Body of pancreas (tissue), 4 donors: ENCODE data around the gene SALL1.

ENCODE experiments used
- POLR2A ChIP-seq, 3 donors: fragments of 450-650 bp; IDR thresholded peaks; one replicate each; pipeline ENCODE4 v1.6.1; 2016; ENCODE audit warnings: antibody characterized with exemption in 3 of 3, mild to moderate bottlenecking in 2 of 3
- TF ChIP-seq, protein P1 (sequence below), 7 experiments: fragments of 450-650 bp in 4 of 7; fragments of 200-600 bp in 3 of 7; sonication (generic) in 3 of 7; IDR thresholded peaks; one replicate each; pipeline ENCODE4 v1.5.1; 2016 to 2019; ENCODE audit warnings: antibody characterized with exemption in 7 of 7

DNA sequence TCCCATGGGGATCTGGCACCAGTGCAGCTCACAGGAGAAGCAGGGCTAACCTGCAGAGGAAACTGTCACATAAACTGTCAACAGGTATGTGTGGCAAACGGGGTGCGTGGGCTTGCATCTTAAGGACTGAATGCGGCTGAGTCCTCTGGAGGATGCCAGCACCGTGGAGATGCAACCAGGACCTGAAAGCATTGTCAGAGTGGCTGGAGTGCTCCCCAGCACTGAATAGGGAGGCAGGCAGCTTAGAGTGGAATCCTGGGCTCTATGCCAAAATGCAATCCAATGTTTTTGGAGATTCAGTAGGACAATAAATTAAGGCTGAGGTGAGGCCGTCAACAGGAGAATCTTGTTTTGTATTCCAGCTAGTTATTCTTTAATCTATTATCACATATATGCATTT, 21.3 kb upstream of the SALL1 start:
- TF ChIP-seq, protein P1, sequence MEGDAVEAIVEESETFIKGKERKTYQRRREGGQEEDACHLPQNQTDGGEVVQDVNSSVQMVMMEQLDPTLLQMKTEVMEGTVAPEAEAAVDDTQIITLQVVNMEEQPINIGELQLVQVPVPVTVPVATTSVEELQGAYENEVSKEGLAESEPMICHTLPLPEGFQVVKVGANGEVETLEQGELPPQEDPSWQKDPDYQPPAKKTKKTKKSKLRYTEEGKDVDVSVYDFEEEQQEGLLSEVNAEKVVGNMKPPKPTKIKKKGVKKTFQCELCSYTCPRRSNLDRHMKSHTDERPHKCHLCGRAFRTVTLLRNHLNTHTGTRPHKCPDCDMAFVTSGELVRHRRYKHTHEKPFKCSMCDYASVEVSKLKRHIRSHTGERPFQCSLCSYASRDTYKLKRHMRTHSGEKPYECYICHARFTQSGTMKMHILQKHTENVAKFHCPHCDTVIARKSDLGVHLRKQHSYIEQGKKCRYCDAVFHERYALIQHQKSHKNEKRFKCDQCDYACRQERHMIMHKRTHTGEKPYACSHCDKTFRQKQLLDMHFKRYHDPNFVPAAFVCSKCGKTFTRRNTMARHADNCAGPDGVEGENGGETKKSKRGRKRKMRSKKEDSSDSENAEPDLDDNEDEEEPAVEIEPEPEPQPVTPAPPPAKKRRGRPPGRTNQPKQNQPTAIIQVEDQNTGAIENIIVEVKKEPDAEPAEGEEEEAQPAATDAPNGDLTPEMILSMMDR (IDR thresholded peaks at IDR 0.05): no peak
- no peak for TF ChIP-seq POLR2A (IDR thresholded peaks at IDR 0.05)
